HG03469 (cell line): ENCODE data around the gene OR1D5.
"Not testable (repeated sequence)": the region's sequence is repeated elsewhere in the genome, so short reads cannot be mapped to it uniquely, and the experiment has no call there.

Experiments
- ATAC-seq: cut with Tn5 transposase; IDR thresholded peaks from one replicate; pipeline ENCODE4 v1.9.1; 2021; ENCODE audit warnings: mild to moderate bottlenecking, moderate library complexity, moderate number of reproducible peaks; ENCODE audit not compliant: unreplicated experiment

OR1D5 gene

GRCh38 chr17:3032258-3033247 is 30.9 kb downstream of the OR1D5 start:
- ATAC-seq, result no peak

GRCh38 chr17:3030852-3031470 is 32.4 kb downstream of the OR1D5 start:
- ATAC-seq, result not testable (repeated sequence)

GRCh38 chr17:3030096-3030495 is 33.3 kb downstream of the OR1D5 start:
- no peak for ATAC-seq

DNA sequence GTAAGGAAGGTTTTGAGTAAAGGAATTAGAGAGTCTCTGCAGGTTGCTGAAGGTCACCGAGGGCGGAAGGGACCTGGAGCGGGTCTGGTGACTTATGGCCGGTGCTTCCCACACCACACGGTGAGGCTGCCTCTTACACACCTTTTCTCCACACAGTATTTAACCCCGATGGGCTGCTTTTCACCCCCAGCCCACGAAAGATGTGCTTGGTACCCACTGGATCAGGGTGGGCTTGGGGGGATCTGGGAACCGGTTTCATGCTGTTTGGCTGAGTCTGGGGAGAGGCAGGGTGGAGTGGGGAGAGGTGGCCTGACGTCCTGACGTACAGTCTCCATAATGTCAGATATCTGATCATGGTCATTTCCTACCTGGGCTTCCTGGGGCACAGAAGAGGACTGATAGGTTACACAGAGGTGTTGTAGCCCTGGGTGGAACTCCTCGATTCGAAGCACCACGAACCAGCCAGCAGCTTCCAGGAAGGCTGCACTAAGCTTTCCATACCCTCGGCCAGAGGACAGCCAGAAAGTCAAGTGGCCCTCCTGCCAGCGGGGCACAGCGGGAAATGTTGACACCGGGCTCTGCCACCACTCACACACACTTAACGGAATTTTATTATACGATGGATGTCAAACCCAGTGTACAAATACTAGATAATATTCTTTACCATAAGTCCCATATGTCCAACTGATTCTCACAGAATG is 34.0 kb downstream of the OR1D5 start:
- no peak for ATAC-seq

GRCh38 chr17:3027786-3028532 is 35.4 kb downstream of the OR1D5 start:
- ATAC-seq, result no peak

GRCh38 chr17:3026856-3027751 is 36.3 kb downstream of the OR1D5 start:
- ATAC-seq, result no peak

- ATAC-seq, result no peak
Measured at GRCh38 chr17:3026125-3026855, 37.1 kb downstream of the OR1D5 start.

DNA sequence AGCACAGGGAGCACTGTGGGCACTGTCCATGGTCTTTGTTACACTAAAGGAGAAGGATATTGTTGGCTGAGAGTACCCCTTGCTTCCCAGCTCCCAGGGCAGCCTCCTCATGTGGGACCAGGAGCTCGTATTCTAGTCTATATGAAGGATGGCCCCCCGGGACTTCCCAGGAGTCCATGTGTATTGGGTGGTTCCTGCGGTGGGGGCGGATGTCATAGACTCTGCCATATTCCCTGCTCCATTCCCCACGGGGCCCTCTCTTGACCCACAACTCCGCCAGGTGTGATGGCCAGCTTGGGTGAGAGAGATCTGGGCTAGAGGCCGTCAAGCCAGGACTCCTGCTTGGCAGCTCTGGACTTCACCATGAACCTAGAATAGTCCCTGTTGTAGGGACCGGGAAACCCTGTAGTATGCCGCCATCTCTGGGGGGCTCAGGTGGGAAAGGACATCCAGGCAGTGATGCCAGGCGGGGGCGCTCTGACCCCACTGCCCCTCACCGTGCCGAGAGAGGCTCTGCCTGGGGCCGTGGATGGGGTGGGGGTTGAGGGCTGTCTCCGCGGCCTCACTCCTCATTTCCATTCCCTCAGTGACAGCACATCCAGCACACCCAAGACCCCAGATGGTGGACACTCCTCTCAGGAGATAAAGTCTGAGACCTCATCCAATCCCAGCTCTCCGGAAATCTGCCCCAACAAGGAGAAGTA is 37.8 kb downstream of the OR1D5 start:
- no peak for ATAC-seq

- no peak for ATAC-seq
Measured at GRCh38 chr17:3024346-3024745, 39.1 kb downstream of the OR1D5 start.

DNA sequence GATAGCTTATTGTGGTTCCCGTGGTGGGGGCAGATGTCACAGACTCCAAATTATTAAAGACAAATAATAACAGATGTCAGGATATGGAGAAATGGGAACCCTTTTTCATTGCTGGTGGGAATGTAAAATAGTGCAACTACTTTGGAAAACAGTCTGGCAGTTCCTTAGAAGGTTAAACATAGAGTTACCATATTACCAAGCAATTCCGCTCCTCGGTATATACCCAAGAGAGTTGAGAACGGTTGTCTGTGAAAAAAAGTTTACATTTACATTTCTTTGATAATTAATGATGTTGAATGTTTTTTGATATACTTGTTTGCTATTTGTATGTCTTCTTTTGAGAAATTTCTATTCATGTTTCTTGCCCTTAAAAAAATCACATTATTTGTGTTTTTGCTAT is 41.2 kb downstream of the OR1D5 start:
- no peak for ATAC-seq

GRCh38 chr17:3020381-3020780 is 43.0 kb downstream of the OR1D5 start:
- no peak for ATAC-seq

GRCh38 chr17:3019761-3020160 is 43.6 kb downstream of the OR1D5 start:
- no peak for ATAC-seq

- no peak for ATAC-seq
Measured at GRCh38 chr17:3017936-3018335, 45.5 kb downstream of the OR1D5 start.

DNA sequence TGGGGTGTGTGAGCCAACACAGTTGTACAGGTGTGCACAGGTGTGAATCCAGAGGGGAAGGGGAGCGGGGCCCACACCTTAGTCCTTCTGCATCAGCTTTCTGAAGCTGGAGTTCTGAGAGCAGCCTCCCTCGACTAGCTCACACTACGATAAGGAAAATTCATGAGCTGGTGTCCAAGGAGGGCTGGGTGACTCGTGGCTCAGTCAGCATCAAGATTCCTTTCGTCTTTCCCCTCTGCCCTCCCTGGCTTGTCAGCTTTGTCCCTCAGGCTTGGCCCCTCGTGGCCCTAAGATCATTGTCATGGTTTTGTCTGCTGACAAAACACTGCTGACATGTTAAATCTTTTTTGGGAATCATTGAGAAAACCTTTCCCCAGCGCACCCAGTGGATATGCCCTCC is 47.5 kb downstream of the OR1D5 start:
- no peak for ATAC-seq

- ATAC-seq, result no peak
Measured at GRCh38 chr17:3012926-3013581, 50.4 kb downstream of the OR1D5 start.
